Measurements from ENCODE around the gene LMAN1.

The LMAN1 gene

GRCh38 chr18:59300676-59301285 lies 58.3 kb downstream of the LMAN1 start:
- H3K9me3 Mint-ChIP-seq = no peaks in the 10 kb centered on the region
- no peaks in the 10 kb centered on the region for H3K4me1 Mint-ChIP-seq
- H3K4me3 Mint-ChIP-seq = no peak overlapping the region
- H3K36me3 Mint-ChIP-seq = no peaks in the 10 kb centered on the region
- ATAC-seq = no peak
- no peak overlapping the region for H3K27ac Mint-ChIP-seq
- peaks cover 37% of the 10 kb centered on the region for H3K27me3 Mint-ChIP-seq

- Mint-ChIP-seq H3K4me3 (no peak overlapping the region), H3K36me3 (no peaks in the 10 kb centered on the region), H3K27ac (no peak overlapping the region), H3K27me3 (peaks cover 35% of the 10 kb centered on the region), H3K4me1 (no peaks in the 10 kb centered on the region), H3K9me3 (no peaks in the 10 kb centered on the region)
- ATAC-seq = no peak
Measured at GRCh38 chr18:59298871-59299270, 60.2 kb downstream of the LMAN1 start.

- Mint-ChIP-seq H3K4me1 (no peaks in the 10 kb centered on the region), H3K27ac (no peak overlapping the region), H3K36me3 (no peaks in the 10 kb centered on the region), H3K4me3 (no peak overlapping the region), H3K27me3 (peaks cover 49% of the 10 kb centered on the region), H3K9me3 (peaks cover 4% of the 10 kb centered on the region)
- ATAC-seq = no peak
Measured at GRCh38 chr18:59293317-59293716, 65.7 kb downstream of the LMAN1 start.

GRCh38 chr18:59286341-59286740 lies 72.7 kb downstream of the LMAN1 start:
- Mint-ChIP-seq H3K4me1 (no peaks in the 10 kb centered on the region), H3K27ac (no peak overlapping the region), H3K9me3 (peaks cover 4% of the 10 kb centered on the region), H3K4me3 (no peak overlapping the region), H3K36me3 (no peaks in the 10 kb centered on the region), H3K27me3 (peaks cover 48% of the 10 kb centered on the region)
- ATAC-seq = no peak

- H3K9me3 Mint-ChIP-seq = no peaks in the 10 kb centered on the region
- H3K36me3 Mint-ChIP-seq = no peaks in the 10 kb centered on the region
- H3K4me1 Mint-ChIP-seq = no peaks in the 10 kb centered on the region
- no peak for ATAC-seq
- no peak overlapping the region for H3K27ac Mint-ChIP-seq
- H3K27me3 Mint-ChIP-seq = peaks cover 57% of the 10 kb centered on the region
- H3K4me3 Mint-ChIP-seq = no peak overlapping the region
Measured at GRCh38 chr18:59282341-59282740, 76.7 kb downstream of the LMAN1 start.

- Mint-ChIP-seq H3K4me3 (no peak overlapping the region), H3K9me3 (no peaks in the 10 kb centered on the region), H3K4me1 (no peaks in the 10 kb centered on the region), H3K27me3 (peaks cover 65% of the 10 kb centered on the region), H3K27ac (no peak overlapping the region), H3K36me3 (no peaks in the 10 kb centered on the region)
- ATAC-seq = no peak
Measured at GRCh38 chr18:59279722-59280121, 79.3 kb downstream of the LMAN1 start.

- H3K9me3 Mint-ChIP-seq = no peaks in the 10 kb centered on the region
- H3K27ac Mint-ChIP-seq = no peak overlapping the region
- H3K36me3 Mint-ChIP-seq = no peaks in the 10 kb centered on the region
- ATAC-seq = no peak
- H3K4me1 Mint-ChIP-seq = peaks cover 2% of the 10 kb centered on the region
- no peak overlapping the region for H3K4me3 Mint-ChIP-seq
- peaks cover 65% of the 10 kb centered on the region for H3K27me3 Mint-ChIP-seq
Measured at GRCh38 chr18:59279193-59279592, 79.9 kb downstream of the LMAN1 start.

GRCh38 chr18:59278793-59279192 lies 80.3 kb downstream of the LMAN1 start:
- H3K9me3 Mint-ChIP-seq = no peaks in the 10 kb centered on the region
- no peak for ATAC-seq
- no peak overlapping the region for H3K27ac Mint-ChIP-seq
- H3K36me3 Mint-ChIP-seq = no peaks in the 10 kb centered on the region
- peaks cover 6% of the 10 kb centered on the region for H3K4me1 Mint-ChIP-seq
- no peak overlapping the region for H3K4me3 Mint-ChIP-seq
- peaks cover 65% of the 10 kb centered on the region for H3K27me3 Mint-ChIP-seq
